CD14-positive monocyte (primary cell): Measurements from ENCODE around the gene SAP30BP. TPM values are rescaled to one million over a fixed set of nuclear protein-coding genes. Genes with fewer than 3 reads are reported as not detected.

Source experiments
- DNase-seq, 3 donors: peaks; one replicate each; pipeline ENCODE4 v3.0.0-alpha.2; 2011 to 2022
- H2AFZ ChIP-seq: 2 replicates; pipeline ENCODE4 v1.6.0; 2012; ENCODE audit warnings: mild to moderate bottlenecking, low read depth, low read length, inconsistent platforms; ENCODE audit not compliant: insufficient read depth, poor library complexity, severe bottlenecking
- H3K27ac ChIP-seq, 2 donors: 1 replicate in 1 of 2; 2 replicates in 1 of 2; pipeline ENCODE4 v1.5.1; 2012 to 2013; ENCODE audit warnings: low read length in 2 of 2, control low read depth in 1 of 2, inconsistent platforms in 1 of 2, low read depth in 1 of 2, mild to moderate bottlenecking in 1 of 2
- H3K27me3 ChIP-seq, 2 donors: one replicate each; pipeline versions ENCODE4 v1.6.0 to v1.6.1; 2011 to 2013; ENCODE audit warnings: low read length in 2 of 2; ENCODE audit not compliant: control insufficient read depth in 2 of 2, insufficient read depth in 2 of 2
- H3K36me3 ChIP-seq, 2 donors: replicated peaks in 1 of 2; 1 replicate in 1 of 2; 2 replicates in 1 of 2; pipeline versions ENCODE4 v1.5.1 to v1.6.1; 2012 to 2013; ENCODE audit warnings: low read length in 2 of 2, control low read depth in 1 of 2, inconsistent platforms in 1 of 2, mild to moderate bottlenecking in 1 of 2; ENCODE audit not compliant: insufficient read depth in 2 of 2, control insufficient read depth in 1 of 2
- H3K4me1 ChIP-seq, 2 donors: 1 replicate in 1 of 2; 2 replicates in 1 of 2; pipeline versions ENCODE4 v1.5.1 to v1.6.1; 2012 to 2013; ENCODE audit warnings: low read length in 2 of 2, control low read depth in 1 of 2, inconsistent platforms in 1 of 2, mild to moderate bottlenecking in 1 of 2, moderate library complexity in 1 of 2; ENCODE audit not compliant: insufficient read depth in 2 of 2, control insufficient read depth in 1 of 2
- H3K4me2 ChIP-seq: replicated peaks from 2 replicates; pipeline ENCODE3; 2012; ENCODE audit warnings: low read length, moderate library complexity, mild to moderate bottlenecking; ENCODE audit not compliant: poor library complexity, severe bottlenecking; ENCODE audit errors: extremely low read depth
- H3K4me3 ChIP-seq, 3 experiments: fragments of 200-600 bp in 1 of 3; sonication (generic) in 1 of 3; replicated peaks in 1 of 3; 1 replicate in 2 of 3; 2 replicates in 1 of 3; pipeline ENCODE4 v1.5.1; 2011 to 2013; ENCODE audit warnings: low read length in 3 of 3, mild to moderate bottlenecking in 3 of 3, control low read depth in 2 of 3, low read depth in 2 of 3, inconsistent platforms in 1 of 3, moderate library complexity in 1 of 3
- H3K79me2 ChIP-seq: 2 replicates; pipeline ENCODE4 v1.6.0; 2012; ENCODE audit warnings: mild to moderate bottlenecking, control low read depth, inconsistent platforms, low read length, moderate library complexity; ENCODE audit not compliant: insufficient read depth
- H3K9ac ChIP-seq: 2 replicates; pipeline ENCODE4 v1.6.0; 2017; ENCODE audit warnings: low read length, mild to moderate bottlenecking; ENCODE audit not compliant: insufficient read depth, poor library complexity, severe bottlenecking
- H3K9me3 ChIP-seq, 2 donors: replicated peaks in 1 of 2; 1 replicate in 1 of 2; 2 replicates in 1 of 2; pipeline versions ENCODE4 v1.5.1 to v1.6.1; 2012 to 2013; ENCODE audit warnings: low read length in 2 of 2, control low read depth in 1 of 2; ENCODE audit not compliant: control insufficient read depth in 1 of 2, insufficient read depth in 1 of 2
- H4K20me1 ChIP-seq: 2 replicates; pipeline ENCODE4 v1.6.0; 2012; ENCODE audit warnings: mild to moderate bottlenecking, low read length, control low read depth, moderate library complexity; ENCODE audit not compliant: insufficient read depth
- H3K27ac Mint-ChIP-seq, 7 donors: one replicate each; pipeline ENCODE4 v1.8.0; 2020; ENCODE audit warnings: mild to moderate bottlenecking in 7 of 7, mixed read lengths in 7 of 7, moderate library complexity in 6 of 7, inconsistent platforms in 2 of 7
- H3K27me3 Mint-ChIP-seq, 3 donors: one replicate each; pipeline ENCODE4 v1.8.0; 2021 to 2022; ENCODE audit warnings: low read depth in 3 of 3, mild to moderate bottlenecking in 3 of 3, mixed read lengths in 3 of 3, moderate library complexity in 3 of 3, inconsistent platforms in 1 of 3
- H3K36me3 Mint-ChIP-seq, 2 donors: one replicate each; pipeline ENCODE4 v1.8.0; 2020; ENCODE audit warnings: mixed read lengths in 2 of 2, inconsistent platforms in 1 of 2, mild to moderate bottlenecking in 1 of 2
- H3K4me1 Mint-ChIP-seq: one replicate; pipeline ENCODE4 v1.8.0; 2020; ENCODE audit warnings: mild to moderate bottlenecking, mixed read lengths
- H3K4me3 Mint-ChIP-seq, 2 donors: one replicate each; pipeline ENCODE4 v1.8.0; 2020; ENCODE audit warnings: mild to moderate bottlenecking in 2 of 2, mixed read lengths in 2 of 2, moderate library complexity in 1 of 2
- H3K9me3 Mint-ChIP-seq, 7 donors: one replicate each; pipeline ENCODE4 v1.8.0; 2020 to 2022; ENCODE audit warnings: mixed read lengths in 7 of 7, mild to moderate bottlenecking in 6 of 7, moderate library complexity in 6 of 7, inconsistent platforms in 2 of 7
- CTCF ChIP-seq: fragments of 200-600 bp; IDR thresholded peaks from one replicate; pipeline ENCODE4 v1.8.0; 2022; ENCODE audit warnings: antibody characterized with exemption, mild to moderate bottlenecking
- WGBS: methylation state at CpG from one replicate; pipeline ENCODE4 v1.1.5; 2013; ENCODE audit warnings: missing lambda C conversion rate; ENCODE audit not compliant: insufficient coverage; 5-methylcytosine and 5-hydroxymethylcytosine counted together
- intact Hi-C, 2 donors: fragments of 100-400 bp; cut with micrococcal nuclease; formaldehyde crosslinking; loops; one replicate each; pipeline versions ENCODE4 v1.15.0 to v1.15.1; 2023
- polyA plus RNA-seq, 3 donors: library from polyadenylated mRNA; depleted of rRNA in 1 of 3; unstranded in 2 of 3; stranded (reverse) in 1 of 3; fragments of 300-500 nt in 2 of 3; fragments of >200 nt in 1 of 3; fragmentation: Illumina TruSeq in 2 of 3; gene quantifications; 1 replicate in 2 of 3; 2 replicates in 1 of 3; pipeline ENCODE4 v1.2.3, GENCODE V29; 2012 to 2021

SAP30BP gene
- polyA plus RNA-seq, 3 donors: 43.8 to 130 (median 61.6) TPM

GRCh38 chr17:75751676-75752404 lies 84.7 kb downstream of the SAP30BP start:
- no peak for DNase-seq
- no peaks in the 10 kb centered on the region for H3K79me2 ChIP-seq
- TF ChIP-seq CTCF: no peak
- Mint-ChIP-seq H3K27ac (peak overlapping the region in 1 of 7 donors; percentile 50), H3K4me1 (peaks cover 38% of the 10 kb centered on the region), H3K36me3 (no peaks in the 10 kb centered on the region), H3K9me3 (peaks cover 0 to 4% (median 0%) of the 10 kb centered on the region in 7 donors), H3K4me3 (no peak overlapping the region), H3K27me3 (peaks cover 7 to 16% (median 7%) of the 10 kb centered on the region in 3 donors)
- no peak overlapping the region for H3K9ac ChIP-seq
- no peak overlapping the region for H3K4me2 ChIP-seq
- 88% methylated on average over 17 of the region's 24 CpGs for WGBS
- H3K9me3 ChIP-seq: no peaks in the 10 kb centered on the region
- no peak overlapping the region for H3K27ac ChIP-seq
- H4K20me1 ChIP-seq: no peaks in the 10 kb centered on the region
- intact Hi-C loops: loop anchor here in 1 of 2 donors (2.0 kb wide), 2 partner anchors 79 to 119 kb away; partner anchors contain the start of gene SMIM5
- no peak overlapping the region for H2AFZ ChIP-seq
- no peaks in the 10 kb centered on the region for H3K36me3 ChIP-seq
- H3K27me3 ChIP-seq: peaks cover 0 to 4% of the 10 kb centered on the region in 2 donors
- peaks cover 29 to 42% of the 10 kb centered on the region in 2 donors for H3K4me1 ChIP-seq
- no peak overlapping the region for H3K4me3 ChIP-seq

GRCh38 chr17:75752405-75752709 lies 85.2 kb downstream of the SAP30BP start:
- no peak overlapping the region for H3K27ac Mint-ChIP-seq
- H3K27me3 ChIP-seq: peaks cover 0 to 4% of the 10 kb centered on the region in 2 donors
- intact Hi-C loops: no loop called here
- peaks cover 29 to 43% of the 10 kb centered on the region in 2 donors for H3K4me1 ChIP-seq
- peaks cover 7 to 16% (median 7%) of the 10 kb centered on the region in 3 donors for H3K27me3 Mint-ChIP-seq
- no peaks in the 10 kb centered on the region for H3K9me3 ChIP-seq
- no peak overlapping the region for H3K4me3 Mint-ChIP-seq
- H4K20me1 ChIP-seq: no peaks in the 10 kb centered on the region
- peaks cover 38% of the 10 kb centered on the region for H3K4me1 Mint-ChIP-seq
- no peak for TF ChIP-seq CTCF
- DNase-seq: peak in 1 of 3 donors; percentile 8
- H3K79me2 ChIP-seq: no peaks in the 10 kb centered on the region
- no peak overlapping the region for H3K4me3 ChIP-seq
- no peak overlapping the region for H3K27ac ChIP-seq
- H3K9ac ChIP-seq: no peak overlapping the region
- H3K36me3 ChIP-seq: peaks cover 0 to under 1% of the 10 kb centered on the region in 2 donors
- H2AFZ ChIP-seq: no peak overlapping the region
- WGBS: 98% methylated on average over 6 of the region's 10 CpGs
- H3K36me3 Mint-ChIP-seq: no peaks in the 10 kb centered on the region
- no peak overlapping the region for H3K4me2 ChIP-seq
- H3K9me3 Mint-ChIP-seq: peaks cover 0 to 4% (median 0%) of the 10 kb centered on the region in 7 donors
